Thyroid gland (tissue), 4 donors: ENCODE results near the gene ABHD2. TPM values are rescaled to one million over a fixed set of nuclear protein-coding genes. Genes with fewer than 3 reads are reported as not detected.

Source experiments
- DNase-seq, 2 donors: peaks; one replicate each; pipeline ENCODE4 v3.0.0-alpha.2; 2019
- H3K27ac ChIP-seq, 3 donors: fragments of 200-600 bp; sonication (generic); 1 replicate in 2 of 3; 2 replicates in 1 of 3; pipeline ENCODE4 v1.5.1; 2016 to 2019; ENCODE audit warnings: mild to moderate bottlenecking in 1 of 3, moderate library complexity in 1 of 3
- H3K27me3 ChIP-seq: fragments of 200-600 bp; sonication (generic); one replicate; pipeline ENCODE4 v1.5.1; 2019
- H3K36me3 ChIP-seq, 2 donors: fragments of 200-600 bp; sonication (generic); one replicate each; pipeline ENCODE4 v1.5.1; 2016 to 2019
- H3K4me1 ChIP-seq, 2 donors: fragments of 200-600 bp; sonication (generic); one replicate each; pipeline ENCODE4 v1.5.1; 2017 to 2019
- H3K4me3 ChIP-seq, 3 donors: fragments of 200-600 bp; sonication (generic); replicated peaks in 1 of 3; 1 replicate in 2 of 3; 2 replicates in 1 of 3; pipeline ENCODE4 v1.5.1; 2016; ENCODE audit warnings: mild to moderate bottlenecking in 1 of 3
- H3K9me3 ChIP-seq: fragments of 200-600 bp; sonication (generic); one replicate; pipeline ENCODE4 v1.5.1; 2017
- POLR2A ChIP-seq, 2 donors: fragments of 450-650 bp; IDR thresholded peaks; one replicate each; pipeline ENCODE4 v1.6.1; 2017; ENCODE audit warnings: antibody characterized with exemption in 2 of 2, mild to moderate bottlenecking in 2 of 2, moderate library complexity in 1 of 2
- WGBS, 2 donors: methylation state at CpG; one replicate each; pipeline ENCODE4 v1.1.5; 2017; 5-methylcytosine and 5-hydroxymethylcytosine counted together
- intact Hi-C: fragments of 100-400 bp; cut with DNase I; formaldehyde crosslinking; loops from one replicate; pipeline ENCODE4 v1.15.1; 2023
- total RNA-seq, 4 donors: library from RNA; depleted of rRNA; stranded (reverse); fragments of >200 nt; gene quantifications; one replicate each; pipeline ENCODE4 v1.2.3, GENCODE V29; 2016
- TF ChIP-seq, protein P1 (sequence below), 6 experiments: fragments of 200-600 bp in 3 of 6; fragments of 450-650 bp in 3 of 6; sonication (generic) in 3 of 6; IDR thresholded peaks; one replicate each; pipeline ENCODE4 v1.5.1; 2016 to 2019; ENCODE audit warnings: antibody characterized with exemption in 6 of 6, mild to moderate bottlenecking in 2 of 6, inconsistent platforms in 1 of 6, moderate library complexity in 1 of 6

Gene ABHD2
- total RNA-seq, 4 donors from 2014 or later = 52.0 to 74.4 (median 66.2) TPM

DNA sequence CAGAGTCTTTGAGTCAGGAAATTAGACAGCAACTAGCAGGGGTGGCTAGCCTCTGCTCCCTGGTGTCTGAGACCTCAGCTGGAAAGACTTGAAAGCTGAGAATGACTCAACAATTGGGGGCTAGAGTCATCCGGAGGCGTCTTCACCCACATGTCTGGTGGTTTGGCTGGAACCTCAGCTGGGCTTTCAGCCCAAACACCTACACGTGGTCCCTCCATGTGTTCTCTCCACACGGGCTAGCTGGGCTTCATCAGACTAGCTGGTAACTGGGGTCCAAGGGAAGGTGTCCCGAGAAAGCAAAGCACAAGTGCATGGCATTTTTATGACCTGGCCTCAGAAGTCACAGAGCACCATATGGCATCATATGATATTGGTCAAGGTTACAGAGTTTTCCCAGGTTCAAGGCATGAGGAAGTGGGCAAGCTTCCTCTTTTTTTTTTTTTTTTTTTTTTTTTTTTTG, 19.9 kb upstream of the ABHD2 start:
- Histone ChIP-seq H3K4me3 (no peak overlapping the region), H3K9me3 (no peaks in the 10 kb centered on the region), H3K27me3 (no peaks in the 10 kb centered on the region), H3K4me1 (no peaks in the 10 kb centered on the region), H3K36me3 (no peaks in the 10 kb centered on the region), H3K27ac (no peak overlapping the region)
- WGBS, 2 donors = 69 to 78% methylated on average over 5 of the region's 5 CpGs
- intact Hi-C loops = no loop called here
- TF ChIP-seq, protein P1, sequence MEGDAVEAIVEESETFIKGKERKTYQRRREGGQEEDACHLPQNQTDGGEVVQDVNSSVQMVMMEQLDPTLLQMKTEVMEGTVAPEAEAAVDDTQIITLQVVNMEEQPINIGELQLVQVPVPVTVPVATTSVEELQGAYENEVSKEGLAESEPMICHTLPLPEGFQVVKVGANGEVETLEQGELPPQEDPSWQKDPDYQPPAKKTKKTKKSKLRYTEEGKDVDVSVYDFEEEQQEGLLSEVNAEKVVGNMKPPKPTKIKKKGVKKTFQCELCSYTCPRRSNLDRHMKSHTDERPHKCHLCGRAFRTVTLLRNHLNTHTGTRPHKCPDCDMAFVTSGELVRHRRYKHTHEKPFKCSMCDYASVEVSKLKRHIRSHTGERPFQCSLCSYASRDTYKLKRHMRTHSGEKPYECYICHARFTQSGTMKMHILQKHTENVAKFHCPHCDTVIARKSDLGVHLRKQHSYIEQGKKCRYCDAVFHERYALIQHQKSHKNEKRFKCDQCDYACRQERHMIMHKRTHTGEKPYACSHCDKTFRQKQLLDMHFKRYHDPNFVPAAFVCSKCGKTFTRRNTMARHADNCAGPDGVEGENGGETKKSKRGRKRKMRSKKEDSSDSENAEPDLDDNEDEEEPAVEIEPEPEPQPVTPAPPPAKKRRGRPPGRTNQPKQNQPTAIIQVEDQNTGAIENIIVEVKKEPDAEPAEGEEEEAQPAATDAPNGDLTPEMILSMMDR (IDR thresholded peaks at IDR 0.05) = no peak
- TF ChIP-seq POLR2A (IDR thresholded peaks at IDR 0.05) = no peak
- DNase-seq = no peak

DNA sequence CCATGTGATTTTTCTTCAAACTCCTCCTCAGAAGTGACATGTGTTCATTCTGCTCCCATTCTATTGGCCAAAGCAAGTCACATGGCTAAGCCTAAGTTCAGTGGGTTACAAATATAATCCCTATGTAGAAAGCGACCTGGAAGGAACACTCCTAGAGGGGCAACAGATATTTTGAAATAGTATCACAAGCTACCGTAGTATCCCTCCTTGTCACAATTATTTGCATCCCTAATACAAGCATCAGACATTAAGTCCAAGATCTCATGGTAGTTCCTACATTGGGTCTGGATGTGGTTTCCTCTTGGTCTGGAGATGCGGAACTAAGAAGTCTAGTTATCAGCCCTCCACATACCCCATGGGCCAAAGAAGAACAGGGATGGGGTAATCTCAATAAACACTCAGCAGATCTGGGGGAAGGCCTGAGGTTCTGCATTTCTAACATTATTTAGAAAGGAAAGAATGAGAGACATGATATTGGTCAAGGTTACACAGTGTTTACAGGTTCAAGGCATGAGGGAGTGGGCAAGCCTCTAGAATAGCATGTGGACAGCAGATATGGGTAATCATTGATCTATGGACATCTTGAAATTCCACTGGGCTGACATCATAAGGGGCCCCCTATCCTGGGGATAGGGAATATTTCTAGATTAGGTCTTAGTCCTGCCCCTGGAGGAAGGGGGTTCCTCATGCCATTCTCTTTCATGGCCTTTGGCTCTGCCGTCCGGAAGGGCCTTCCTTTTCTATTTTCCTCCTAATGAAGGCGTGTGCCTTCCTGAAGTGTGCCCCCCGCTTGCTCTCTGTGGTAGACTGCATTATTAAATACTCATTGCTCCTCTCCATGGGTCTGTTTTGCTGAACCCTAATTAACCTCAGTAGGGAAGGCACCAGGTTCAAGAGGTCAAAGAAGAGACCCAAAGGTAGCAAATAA, 17.8 kb upstream of the ABHD2 start:
- Histone ChIP-seq H3K27me3 (no peaks in the 10 kb centered on the region), H3K9me3 (no peaks in the 10 kb centered on the region), H3K36me3 (no peaks in the 10 kb centered on the region), H3K4me1 (no peaks in the 10 kb centered on the region), H3K27ac (no peak overlapping the region), H3K4me3 (no peak overlapping the region)
- 87 to 98% methylated on average over 7 of the region's 7 CpGs for WGBS, 2 donors
- intact Hi-C loops = no loop called here
- TF ChIP-seq POLR2A (IDR thresholded peaks at IDR 0.05) = no peak
- TF ChIP-seq, protein P1 (IDR thresholded peaks at IDR 0.05) = no peak
- DNase-seq = no peak

DNA sequence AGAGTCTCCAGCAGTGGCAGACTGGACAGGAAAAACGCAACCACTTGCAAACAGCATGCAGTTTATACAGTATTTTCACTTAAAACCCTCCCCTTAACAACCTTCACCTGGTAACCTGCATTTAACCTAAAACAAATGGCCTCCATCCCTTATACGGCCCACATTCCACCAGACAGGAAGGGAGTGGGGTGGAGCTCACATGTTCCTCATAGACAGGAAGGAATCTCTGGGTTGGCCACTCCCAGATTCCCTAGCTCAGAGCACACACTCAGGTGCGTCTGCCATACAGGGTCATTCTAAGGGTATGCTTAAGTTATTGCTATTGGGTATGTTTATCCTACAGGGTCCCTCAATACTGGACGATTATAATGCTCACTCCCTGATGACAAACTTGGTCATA, 16.8 kb upstream of the ABHD2 start:
- WGBS, 2 donors = 61 to 71% methylated on average over 4 of the region's 4 CpGs
- H3K36me3 ChIP-seq = no peaks in the 10 kb centered on the region
- TF ChIP-seq, protein P1 (IDR thresholded peaks at IDR 0.05) = no peak
- TF ChIP-seq POLR2A (IDR thresholded peaks at IDR 0.05) = no peak
- no peaks in the 10 kb centered on the region for H3K4me1 ChIP-seq
- H3K9me3 ChIP-seq = no peaks in the 10 kb centered on the region
- intact Hi-C loops = no loop called here
- no peak overlapping the region for H3K4me3 ChIP-seq
- H3K27ac ChIP-seq = no peak overlapping the region
- no peaks in the 10 kb centered on the region for H3K27me3 ChIP-seq
- DNase-seq = no peak

DNA sequence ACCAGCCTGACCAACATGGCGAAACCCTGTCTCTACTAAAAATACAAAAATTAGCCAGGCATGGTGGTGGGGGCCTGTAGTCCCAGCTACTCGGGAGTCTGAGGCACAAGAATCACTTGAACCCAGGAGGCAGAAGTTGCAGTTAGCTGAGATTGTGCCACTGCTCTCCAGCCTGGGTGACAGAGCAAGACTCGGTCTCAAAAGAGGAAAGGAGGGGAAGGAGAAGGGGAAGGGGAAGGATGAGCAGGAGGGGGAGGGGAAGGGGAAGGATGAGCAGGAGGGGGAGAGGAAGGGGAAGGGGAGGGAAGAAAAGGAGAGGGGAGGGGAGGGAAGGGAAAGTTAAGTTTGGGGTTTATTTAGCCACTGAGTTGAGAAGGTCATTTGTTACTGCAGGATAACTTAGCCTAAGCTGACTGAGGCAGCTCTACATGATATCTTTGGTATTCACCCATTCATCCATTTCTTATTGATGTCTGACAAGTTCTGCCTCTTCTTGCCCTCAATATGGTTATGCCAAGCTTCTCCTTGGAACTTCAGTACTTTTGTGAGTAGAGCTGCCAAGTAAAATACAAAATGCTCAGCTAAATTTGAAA, 15.9 kb upstream of the ABHD2 start:
- intact Hi-C loops = no loop called here

More for the DNA sequence above, 15.9 kb upstream of the ABHD2 start:
- Histone ChIP-seq H3K27me3 (no peaks in the 10 kb centered on the region), H3K9me3 (no peaks in the 10 kb centered on the region), H3K4me3 (no peak overlapping the region), H3K36me3 (no peaks in the 10 kb centered on the region), H3K4me1 (no peaks in the 10 kb centered on the region), H3K27ac (no peak overlapping the region)
- no peak for DNase-seq
- 64 to 77% methylated on average over 3 of the region's 3 CpGs for WGBS, 2 donors
- TF ChIP-seq, protein P1 (IDR thresholded peaks at IDR 0.05) = no peak
- no peak for TF ChIP-seq POLR2A (IDR thresholded peaks at IDR 0.05)
